Esophagus (tissue), 2 donors: ENCODE measurements around the gene DNAH3. TPM values are rescaled to one million over a fixed set of nuclear protein-coding genes. Genes with fewer than 3 reads are reported as not detected.
"Not testable (repeated sequence)": the region's sequence is repeated elsewhere in the genome, so short reads cannot be mapped to it uniquely, and the experiment has no call there.

ENCODE experiments used
- H3K27ac ChIP-seq, 2 donors: one replicate each; pipeline ENCODE4 v1.5.1; 2013; ENCODE audit warnings: low read depth in 2 of 2, mild to moderate bottlenecking in 2 of 2, inconsistent platforms in 1 of 2, low read length in 1 of 2, moderate library complexity in 1 of 2
- H3K27me3 ChIP-seq, 2 donors: one replicate each; pipeline ENCODE4 v1.6.1; 2013; ENCODE audit warnings: low read length in 2 of 2, control low read depth in 1 of 2, mild to moderate bottlenecking in 1 of 2; ENCODE audit not compliant: insufficient read depth in 2 of 2, control insufficient read depth in 1 of 2
- H3K36me3 ChIP-seq, 2 donors: one replicate each; pipeline ENCODE4 v1.6.1; 2013; ENCODE audit warnings: low read length in 1 of 2; ENCODE audit not compliant: control insufficient read depth in 2 of 2, insufficient read depth in 2 of 2
- H3K4me1 ChIP-seq, 2 donors: one replicate each; pipeline ENCODE4 v1.6.1; 2013; ENCODE audit warnings: low read length in 1 of 2; ENCODE audit not compliant: control insufficient read depth in 2 of 2, insufficient read depth in 2 of 2
- H3K4me3 ChIP-seq, 2 donors: one replicate each; pipeline ENCODE4 v1.5.1; 2013; ENCODE audit warnings: low read length in 2 of 2, mild to moderate bottlenecking in 2 of 2, low read depth in 1 of 2, moderate library complexity in 1 of 2
- H3K9me3 ChIP-seq, 2 donors: one replicate each; pipeline ENCODE4 v1.6.1; 2013; ENCODE audit warnings: mild to moderate bottlenecking in 2 of 2, low read depth in 1 of 2, low read length in 1 of 2, moderate library complexity in 1 of 2; ENCODE audit not compliant: control insufficient read depth in 2 of 2, insufficient read depth in 1 of 2
- WGBS, 2 donors: extraction: QIAGEN DNeasy Blood & Tissue Kit; methylation state at CpG; one replicate each; pipeline ENCODE4 v1.1.7; 2013; 5-methylcytosine and 5-hydroxymethylcytosine counted together
- polyA plus RNA-seq, 2 donors: library from polyadenylated mRNA; stranded (reverse); fragments of 200-250 nt; gene quantifications; one replicate each; pipeline ENCODE4 v1.2.3, GENCODE V29; 2013
- donor health status: healthy with polysubstance abuse.
- donor health status: Bipolar disorder and iron deficiency.

The DNAH3 gene
- polyA plus RNA-seq, 2 donors = 0.07 to 0.18 TPM

GRCh38 chr16:21186326-21186691 is 35.7 kb upstream of the DNAH3 start:
- Histone ChIP-seq H3K27me3 (no peaks in the 10 kb centered on the region), H3K36me3 (peaks cover 0 to 6% of the 10 kb centered on the region in 2 donors), H3K4me3 (no peak overlapping the region), H3K27ac (no peak overlapping the region), H3K9me3 (no peaks in the 10 kb centered on the region), H3K4me1 (peaks cover 0 to 2% of the 10 kb centered on the region in 2 donors)
- 73 to 82% methylated on average over 4 of the region's 4 CpGs for WGBS, 2 donors

GRCh38 chr16:21185659-21186325 is 35.1 kb upstream of the DNAH3 start:
- no peaks in the 10 kb centered on the region for H3K27me3 ChIP-seq
- WGBS, 2 donors = 70 to 75% methylated on average over 11 to 12 of the region's 12 CpGs

GRCh38 chr16:21184834-21185233 is 34.2 kb upstream of the DNAH3 start:
- Histone ChIP-seq H3K4me3 (no peak overlapping the region), H3K27me3 (no peaks in the 10 kb centered on the region), H3K36me3 (peaks cover 3 to 10% of the 10 kb centered on the region in 2 donors), H3K9me3 (no peaks in the 10 kb centered on the region), H3K27ac (peak overlapping the region in 1 of 2 donors; percentile 15), H3K4me1 (peaks cover 0 to 2% of the 10 kb centered on the region in 2 donors)
- WGBS, 2 donors = 64 to 69% methylated on average over 3 of the region's 3 CpGs

More at GRCh38 chr16:21185659-21186325, 35.1 kb upstream of the DNAH3 start:
- peaks cover 1 to 8% of the 10 kb centered on the region in 2 donors for H3K36me3 ChIP-seq
- no peaks in the 10 kb centered on the region for H3K9me3 ChIP-seq
- no peak overlapping the region for H3K4me3 ChIP-seq
- no peak overlapping the region for H3K27ac ChIP-seq
- peaks cover 0 to 2% of the 10 kb centered on the region in 2 donors for H3K4me1 ChIP-seq

GRCh38 chr16:21183995-21184394 is 33.3 kb upstream of the DNAH3 start:
- Histone ChIP-seq H3K36me3 (peaks cover 10 to 16% of the 10 kb centered on the region in 2 donors), H3K27me3 (no peaks in the 10 kb centered on the region), H3K4me3 (no peak overlapping the region), H3K9me3 (no peaks in the 10 kb centered on the region), H3K4me1 (peaks cover 0 to 2% of the 10 kb centered on the region in 2 donors), H3K27ac (no peak overlapping the region)
- 86 to 87% methylated on average over 3 of the region's 3 CpGs for WGBS, 2 donors

GRCh38 chr16:21179983-21180365 is 29.3 kb upstream of the DNAH3 start:
- no peak overlapping the region for H3K4me3 ChIP-seq
- peaks cover 10 to 18% of the 10 kb centered on the region in 2 donors for H3K36me3 ChIP-seq
- no peaks in the 10 kb centered on the region for H3K27me3 ChIP-seq
- no peak overlapping the region for H3K27ac ChIP-seq
- H3K9me3 ChIP-seq = no peaks in the 10 kb centered on the region
- no peaks in the 10 kb centered on the region for H3K4me1 ChIP-seq
- 80 to 88% methylated on average over 3 of the region's 3 CpGs for WGBS, 2 donors

- Histone ChIP-seq H3K36me3 (peaks cover 10 to 18% of the 10 kb centered on the region in 2 donors), H3K4me1 (no peaks in the 10 kb centered on the region), H3K4me3 (no peak overlapping the region), H3K27me3 (no peaks in the 10 kb centered on the region), H3K27ac (no peak overlapping the region), H3K9me3 (no peaks in the 10 kb centered on the region)
- WGBS, 2 donors = 82 to 86% methylated on average over 13 of the region's 13 CpGs
These were observed 28.7 kb upstream of the DNAH3 start for GRCh38 chr16:21179126-21179982.

GRCh38 chr16:21175397-21175796 is 24.8 kb upstream of the DNAH3 start:
- Histone ChIP-seq H3K36me3 (peaks cover 15 to 18% of the 10 kb centered on the region in 2 donors), H3K27me3 (no peaks in the 10 kb centered on the region), H3K9me3 (no peaks in the 10 kb centered on the region), H3K27ac (no peak overlapping the region), H3K4me1 (no peaks in the 10 kb centered on the region), H3K4me3 (no peak overlapping the region)
- 54 to 72% methylated on average over 1 of the region's 1 CpG for WGBS, 2 donors

- Histone ChIP-seq H3K9me3 (no peaks in the 10 kb centered on the region), H3K27ac (no peak overlapping the region), H3K4me1 (no peaks in the 10 kb centered on the region), H3K27me3 (no peaks in the 10 kb centered on the region), H3K4me3 (no peak overlapping the region), H3K36me3 (peaks cover 8 to 14% of the 10 kb centered on the region in 2 donors)
- 89 to 94% methylated on average over 3 of the region's 3 CpGs for WGBS, 2 donors
These were observed 22.0 kb upstream of the DNAH3 start for GRCh38 chr16:21172650-21173049.

GRCh38 chr16:21170116-21170515 is 19.5 kb upstream of the DNAH3 start:
- 77 to 83% methylated on average over 8 of the region's 8 CpGs for WGBS, 2 donors
- H3K9me3 ChIP-seq, H3K4me1 ChIP-seq, H3K27ac ChIP-seq, H3K4me3 ChIP-seq, H3K27me3 ChIP-seq: not testable (repeated sequence)
- H3K36me3 ChIP-seq = peaks cover 15 to 21% of the 10 kb centered on the region in 2 donors
